IPS-18a (cell line): ENCODE measurements around the gene ARHGEF11.

Experiments used
- H3K27ac ChIP-seq: one replicate; pipeline ENCODE4 v1.5.1; 2013; ENCODE audit warnings: low read length
- H3K27me3 ChIP-seq: one replicate; pipeline ENCODE4 v1.6.1; 2013; ENCODE audit warnings: mild to moderate bottlenecking, low read length; ENCODE audit not compliant: control insufficient read depth, insufficient read depth
- H3K36me3 ChIP-seq: one replicate; pipeline ENCODE4 v1.6.1; 2013; ENCODE audit warnings: low read depth, low read length; ENCODE audit not compliant: control insufficient read depth
- H3K4me1 ChIP-seq: one replicate; pipeline ENCODE4 v1.6.1; 2013; ENCODE audit warnings: low read depth, low read length; ENCODE audit not compliant: control insufficient read depth
- H3K4me3 ChIP-seq: one replicate; pipeline ENCODE4 v1.5.1; 2013; ENCODE audit warnings: low read length
- H3K9ac ChIP-seq: one replicate; pipeline ENCODE4 v1.6.1; 2013; ENCODE audit warnings: mild to moderate bottlenecking, low read length, moderate library complexity
- H3K9me3 ChIP-seq: one replicate; pipeline ENCODE4 v1.6.1; 2013; ENCODE audit warnings: low read depth, low read length; ENCODE audit not compliant: control insufficient read depth

ARHGEF11 gene

GRCh38 chr1:156964441-156964840 lies 81.1 kb downstream of the ARHGEF11 start:
- Histone ChIP-seq H3K9ac (no peak overlapping the region), H3K4me1 (no peaks in the 10 kb centered on the region), H3K27ac (no peak overlapping the region), H3K36me3 (peaks cover 39% of the 10 kb centered on the region), H3K4me3 (no peak overlapping the region), H3K27me3 (no peaks in the 10 kb centered on the region), H3K9me3 (no peaks in the 10 kb centered on the region)

- Histone ChIP-seq H3K4me3 (no peak overlapping the region), H3K4me1 (no peaks in the 10 kb centered on the region), H3K9me3 (no peaks in the 10 kb centered on the region), H3K27me3 (no peaks in the 10 kb centered on the region), H3K27ac (no peak overlapping the region), H3K36me3 (peaks cover 48% of the 10 kb centered on the region), H3K9ac (no peak overlapping the region)
Observed at GRCh38 chr1:156963621-156964020, 81.9 kb downstream of the ARHGEF11 start.

- Histone ChIP-seq H3K27me3 (no peaks in the 10 kb centered on the region), H3K4me3 (no peak overlapping the region), H3K36me3 (peaks cover 66% of the 10 kb centered on the region), H3K9ac (no peak overlapping the region), H3K9me3 (no peaks in the 10 kb centered on the region), H3K4me1 (no peaks in the 10 kb centered on the region), H3K27ac (no peak overlapping the region)
Observed at GRCh38 chr1:156961709-156962108, 83.8 kb downstream of the ARHGEF11 start.

DNA sequence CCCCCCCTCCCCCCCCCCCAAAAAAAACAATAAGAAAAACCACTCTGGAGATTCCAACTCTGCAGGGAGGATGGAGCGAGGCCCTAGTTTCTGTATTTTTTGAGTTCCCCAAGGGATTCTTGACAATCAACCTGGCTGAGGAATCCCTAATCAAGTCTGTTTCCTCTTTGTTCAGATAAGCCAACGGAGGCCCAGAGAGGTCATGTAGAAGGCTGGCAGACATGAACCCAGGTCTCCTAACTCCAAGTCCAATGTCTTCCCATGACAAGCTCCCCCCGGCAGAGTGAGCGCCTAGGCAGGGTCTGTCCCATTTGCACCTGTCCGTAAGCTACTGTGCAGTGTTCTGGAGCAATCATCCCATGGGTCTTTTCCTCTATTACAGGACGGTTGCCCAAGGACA lies 85.6 kb downstream of the ARHGEF11 start:
- Histone ChIP-seq H3K27ac (no peak overlapping the region), H3K4me3 (no peak overlapping the region), H3K27me3 (no peaks in the 10 kb centered on the region), H3K9ac (no peak overlapping the region), H3K9me3 (no peaks in the 10 kb centered on the region), H3K36me3 (peaks cover 73% of the 10 kb centered on the region), H3K4me1 (no peaks in the 10 kb centered on the region)

- Histone ChIP-seq H3K4me3 (no peak overlapping the region), H3K9ac (no peak overlapping the region), H3K27me3 (no peaks in the 10 kb centered on the region), H3K9me3 (no peaks in the 10 kb centered on the region), H3K27ac (no peak overlapping the region), H3K4me1 (no peaks in the 10 kb centered on the region), H3K36me3 (peaks cover 75% of the 10 kb centered on the region)
Observed at GRCh38 chr1:156959414-156959813, 86.1 kb downstream of the ARHGEF11 start.

DNA sequence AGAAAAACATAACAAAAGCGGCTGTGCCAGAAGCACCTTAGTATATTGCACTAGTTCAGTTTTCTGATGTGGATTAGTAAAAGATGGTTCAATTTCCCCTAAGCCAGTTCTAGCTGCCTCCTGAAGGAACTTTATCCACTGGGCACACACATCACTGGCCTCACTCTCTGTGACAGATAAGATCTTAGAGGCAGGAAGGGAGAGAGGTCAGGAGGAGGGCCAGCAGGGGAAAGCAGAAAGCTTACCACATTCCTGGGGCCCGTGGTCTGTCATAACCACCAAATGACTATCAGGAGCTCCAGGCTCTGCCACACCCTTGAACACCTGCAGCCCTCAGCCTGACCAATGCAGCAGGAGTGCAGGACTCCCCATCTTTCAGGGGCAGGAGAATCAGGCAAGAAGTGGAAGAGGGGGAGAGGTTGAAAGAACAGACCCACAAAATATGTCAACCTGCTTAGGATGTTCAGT lies 87.3 kb downstream of the ARHGEF11 start:
- H3K36me3 ChIP-seq, result peaks cover 73% of the 10 kb centered on the region

GRCh38 chr1:156957634-156958033 lies 87.9 kb downstream of the ARHGEF11 start:
- no peak overlapping the region for H3K4me3 ChIP-seq
- no peak overlapping the region for H3K9ac ChIP-seq
- H3K27ac ChIP-seq, result no peak overlapping the region
- no peaks in the 10 kb centered on the region for H3K27me3 ChIP-seq
- H3K9me3 ChIP-seq, result no peaks in the 10 kb centered on the region
- no peaks in the 10 kb centered on the region for H3K4me1 ChIP-seq
- peaks cover 75% of the 10 kb centered on the region for H3K36me3 ChIP-seq

More for the DNA sequence above, 87.3 kb downstream of the ARHGEF11 start:
- Histone ChIP-seq H3K9ac (no peak overlapping the region), H3K4me3 (no peak overlapping the region), H3K9me3 (no peaks in the 10 kb centered on the region), H3K4me1 (no peaks in the 10 kb centered on the region), H3K27me3 (no peaks in the 10 kb centered on the region), H3K27ac (no peak overlapping the region)

DNA sequence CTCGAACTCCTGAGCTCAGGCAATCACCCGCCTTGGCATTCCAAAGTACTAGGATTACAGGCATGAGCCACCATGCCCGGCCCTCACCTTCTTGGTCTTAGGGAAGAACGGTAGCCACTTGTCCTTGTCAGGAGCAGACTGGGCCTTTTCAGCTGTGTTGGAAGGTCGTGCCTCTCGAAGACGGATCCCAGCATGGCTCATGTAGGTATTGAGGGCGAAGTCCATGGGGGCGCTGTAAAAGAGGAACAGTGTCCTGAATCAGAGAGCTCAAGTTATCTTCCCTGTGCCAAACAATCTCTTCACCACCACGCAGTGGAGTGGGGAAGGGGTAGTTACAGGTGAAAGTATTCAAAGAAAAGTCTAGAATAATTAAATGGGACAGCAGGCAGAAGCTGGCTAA lies 89.2 kb downstream of the ARHGEF11 start:
- no peak overlapping the region for H3K9ac ChIP-seq
- peaks cover 78% of the 10 kb centered on the region for H3K36me3 ChIP-seq
- no peaks in the 10 kb centered on the region for H3K27me3 ChIP-seq
- H3K9me3 ChIP-seq, result no peaks in the 10 kb centered on the region
- no peak overlapping the region for H3K4me3 ChIP-seq
- H3K27ac ChIP-seq, result no peak overlapping the region
- no peaks in the 10 kb centered on the region for H3K4me1 ChIP-seq

GRCh38 chr1:156953571-156953970 lies 92.0 kb downstream of the ARHGEF11 start:
- H3K27me3 ChIP-seq, result no peaks in the 10 kb centered on the region
- H3K36me3 ChIP-seq, result peaks cover 70% of the 10 kb centered on the region
- no peaks in the 10 kb centered on the region for H3K9me3 ChIP-seq
- H3K27ac ChIP-seq, result no peak overlapping the region
- H3K4me3 ChIP-seq, result no peak overlapping the region
- no peak overlapping the region for H3K9ac ChIP-seq
- no peaks in the 10 kb centered on the region for H3K4me1 ChIP-seq

DNA sequence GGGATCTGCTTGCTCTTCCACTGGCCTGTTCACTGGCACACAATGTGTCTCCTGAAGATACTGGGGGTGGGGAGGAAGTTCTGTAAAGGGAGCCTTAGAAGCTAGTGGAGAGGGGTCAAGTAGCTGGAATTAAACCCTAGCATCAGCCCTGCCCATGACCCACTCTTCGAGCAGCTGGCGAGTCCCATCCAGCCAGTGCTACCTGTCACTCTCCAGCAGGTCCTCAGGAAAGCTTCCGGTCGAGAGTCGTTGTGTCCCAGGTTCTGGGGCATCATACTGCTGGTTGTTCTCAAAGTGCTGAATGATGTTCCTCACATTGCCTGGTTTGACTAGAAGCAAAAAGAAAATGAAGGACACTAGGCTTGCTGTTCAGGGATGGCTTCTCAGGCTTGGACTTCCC lies 94.2 kb downstream of the ARHGEF11 start:
- H3K9me3 ChIP-seq, result no peaks in the 10 kb centered on the region
- H3K27me3 ChIP-seq, result no peaks in the 10 kb centered on the region
- H3K4me3 ChIP-seq, result no peak overlapping the region
- H3K36me3 ChIP-seq, result peaks cover 58% of the 10 kb centered on the region
- H3K4me1 ChIP-seq, result no peaks in the 10 kb centered on the region
- no peak overlapping the region for H3K27ac ChIP-seq
- H3K9ac ChIP-seq, result no peak overlapping the region

DNA sequence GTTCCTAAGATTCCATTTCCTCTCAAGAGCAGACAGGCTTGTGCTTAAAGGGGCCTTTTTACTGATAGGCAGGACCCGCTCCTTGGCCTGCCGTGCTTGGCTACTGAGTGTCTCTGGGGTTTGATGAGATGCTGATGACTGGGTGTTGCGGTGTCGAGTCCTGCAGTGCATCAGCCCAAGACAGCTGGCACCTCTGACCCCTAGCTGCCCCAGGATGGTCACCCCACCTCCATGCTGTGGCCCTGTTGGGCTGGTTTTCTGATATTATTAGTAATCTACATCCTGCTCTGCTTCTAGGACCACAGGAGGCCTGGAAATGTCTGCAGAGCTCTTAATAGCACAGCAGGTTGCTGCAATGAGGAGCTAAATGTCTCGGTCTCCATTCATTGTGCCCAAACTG lies 96.4 kb downstream of the ARHGEF11 start:
- H3K4me3 ChIP-seq, result no peak overlapping the region
- H3K4me1 ChIP-seq, result no peaks in the 10 kb centered on the region
- no peak overlapping the region for H3K27ac ChIP-seq
- H3K9ac ChIP-seq, result no peak overlapping the region
- H3K27me3 ChIP-seq, result no peaks in the 10 kb centered on the region
- H3K9me3 ChIP-seq, result no peaks in the 10 kb centered on the region
- peaks cover 64% of the 10 kb centered on the region for H3K36me3 ChIP-seq

- H3K9me3 ChIP-seq, result no peaks in the 10 kb centered on the region
- H3K4me3 ChIP-seq, result no peak overlapping the region
- peaks cover 69% of the 10 kb centered on the region for H3K36me3 ChIP-seq
- H3K27ac ChIP-seq, result no peak overlapping the region
- H3K4me1 ChIP-seq, result no peaks in the 10 kb centered on the region
- H3K27me3 ChIP-seq, result no peaks in the 10 kb centered on the region
- no peak overlapping the region for H3K9ac ChIP-seq
Observed at GRCh38 chr1:156948708-156949107, 96.8 kb downstream of the ARHGEF11 start.
